NCI-H1105 treated with DMSO at 0.1 percent for 48 hours (cell line): ENCODE measurements around the gene DAB1.

Source experiments
- DNase-seq: peaks from one replicate; lab custom pipeline; 2025; lab: John Stamatoyannopoulos, UW

DAB1 gene

GRCh38 chr1:57423656-57424211, at the start of gene DAB1:
Gene DAB1, minus strand, starts transcription at chr1:57424060. Its CDS starts 133,030 bp downstream, at chr1:57291030.
- peak; percentile 33 for DNase-seq

GRCh38 chr1:57473448-57473847, 49.6 kb upstream of the DAB1 start:
- DNase-seq: no peak

GRCh38 chr1:57471995-57472394, 48.1 kb upstream of the DAB1 start:
- DNase-seq: no peak

- DNase-seq: no peak
These were observed 46.2 kb upstream of the DAB1 start for GRCh38 chr1:57470036-57470435.

GRCh38 chr1:57468641-57469523, 45.0 kb upstream of the DAB1 start:
- DNase-seq: no peak

GRCh38 chr1:57467830-57468229, 44.0 kb upstream of the DAB1 start:
- DNase-seq: no peak

- no peak for DNase-seq
These were observed 40.9 kb upstream of the DAB1 start for GRCh38 chr1:57464756-57465155.

- no peak for DNase-seq
These were observed 39.5 kb upstream of the DAB1 start for GRCh38 chr1:57463343-57463742.

GRCh38 chr1:57461405-57461804, 37.5 kb upstream of the DAB1 start:
- DNase-seq: no peak

GRCh38 chr1:57451516-57451915, 27.7 kb upstream of the DAB1 start:
- no peak for DNase-seq

GRCh38 chr1:57450981-57451380, 27.1 kb upstream of the DAB1 start:
- DNase-seq: no peak

GRCh38 chr1:57447551-57447950, 23.7 kb upstream of the DAB1 start:
- DNase-seq: no peak

- no peak for DNase-seq
These were observed 19.1 kb upstream of the DAB1 start for GRCh38 chr1:57443004-57443403.

GRCh38 chr1:57440096-57440495, 16.2 kb upstream of the DAB1 start:
- DNase-seq: no peak

GRCh38 chr1:57431400-57431799, 7.5 kb upstream of the DAB1 start:
- no peak for DNase-seq

GRCh38 chr1:57424231-57425027, 569 bp upstream of the DAB1 start:
- DNase-seq: peak; percentile 65

- DNase-seq: no peak
These were observed 665 bp downstream of the DAB1 start for GRCh38 chr1:57423135-57423655.

GRCh38 chr1:57422271-57423134, 1.4 kb downstream of the DAB1 start:
- DNase-seq: peak; percentile 36

- DNase-seq: no peak
These were observed 2.1 kb downstream of the DAB1 start for GRCh38 chr1:57421806-57422205.

- no peak for DNase-seq
These were observed 2.7 kb downstream of the DAB1 start for GRCh38 chr1:57420981-57421785.

- DNase-seq: no peak
These were observed 4.9 kb downstream of the DAB1 start for GRCh38 chr1:57418971-57419370.
